GM18517 (cell line): ENCODE measurements around the gene ACBD3.

Source experiments
- ATAC-seq: cut with Tn5 transposase; IDR thresholded peaks from one replicate; pipeline ENCODE4 v1.9.1; 2021; ENCODE audit warnings: mild to moderate bottlenecking, moderate library complexity; ENCODE audit not compliant: unreplicated experiment

The ACBD3 gene

GRCh38 chr1:226116673-226117072, 69.9 kb downstream of the ACBD3 start:
- ATAC-seq, result no peak

- ATAC-seq, result no peak
Observed at GRCh38 chr1:226112626-226113025, 73.9 kb downstream of the ACBD3 start.

DNA sequence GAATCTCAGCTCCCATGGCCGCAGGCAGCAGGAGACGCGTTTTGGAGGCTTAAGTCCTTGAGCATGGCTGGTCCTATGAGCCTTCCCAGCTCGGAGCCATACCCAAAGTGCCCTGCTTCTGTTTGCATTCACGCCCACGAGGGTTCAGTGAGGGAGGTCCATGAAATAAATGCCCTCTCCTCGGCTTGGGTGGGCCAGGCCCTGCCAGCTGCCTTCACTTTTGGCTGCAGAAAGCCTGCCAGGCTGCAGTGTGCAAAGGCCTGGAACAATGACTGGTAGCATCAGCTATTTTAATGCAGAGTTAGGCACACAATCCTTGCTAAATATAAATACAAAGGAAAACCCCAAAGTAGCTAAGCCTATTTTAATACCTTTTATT, 74.7 kb downstream of the ACBD3 start:
- ATAC-seq, result no peak

DNA sequence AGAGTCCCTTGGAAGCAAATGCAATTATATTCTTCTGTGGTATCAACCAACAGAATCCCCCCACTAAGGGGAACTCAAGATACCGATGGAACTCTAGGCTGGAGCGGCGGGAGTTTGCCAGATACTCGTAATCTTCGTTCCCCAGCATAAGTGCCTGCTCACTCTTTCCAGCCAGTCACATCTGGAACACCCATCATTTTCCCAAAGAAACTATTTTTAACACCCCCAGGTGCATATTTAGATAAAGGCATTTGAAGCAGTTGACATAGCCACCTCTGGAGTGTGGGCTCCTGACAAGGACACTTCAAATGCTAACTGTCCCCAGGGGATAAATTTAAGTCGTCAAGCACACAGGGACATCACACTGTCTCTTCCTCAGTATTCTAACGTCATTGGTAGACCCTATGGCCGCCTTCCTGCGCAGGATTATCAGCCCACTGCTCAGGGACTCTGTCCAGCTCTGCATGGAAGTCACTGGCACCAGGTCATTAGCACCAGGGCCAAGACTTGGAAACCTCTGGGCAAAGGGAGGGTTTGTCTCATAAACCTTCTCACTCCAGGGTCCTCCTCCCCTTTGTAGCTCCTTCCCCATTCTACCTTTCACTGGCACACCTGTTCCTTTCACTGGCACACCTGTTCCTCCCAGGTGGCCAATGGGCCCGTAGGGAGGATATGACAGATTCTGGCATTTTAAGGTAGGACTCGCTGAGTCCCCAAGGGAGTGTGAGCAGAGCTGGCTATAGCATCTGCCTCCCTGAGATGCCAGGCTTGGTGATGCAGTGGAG, 75.3 kb downstream of the ACBD3 start:
- no peak for ATAC-seq

GRCh38 chr1:226110249-226111097, 76.1 kb downstream of the ACBD3 start:
- ATAC-seq, result peak; percentile 63

DNA sequence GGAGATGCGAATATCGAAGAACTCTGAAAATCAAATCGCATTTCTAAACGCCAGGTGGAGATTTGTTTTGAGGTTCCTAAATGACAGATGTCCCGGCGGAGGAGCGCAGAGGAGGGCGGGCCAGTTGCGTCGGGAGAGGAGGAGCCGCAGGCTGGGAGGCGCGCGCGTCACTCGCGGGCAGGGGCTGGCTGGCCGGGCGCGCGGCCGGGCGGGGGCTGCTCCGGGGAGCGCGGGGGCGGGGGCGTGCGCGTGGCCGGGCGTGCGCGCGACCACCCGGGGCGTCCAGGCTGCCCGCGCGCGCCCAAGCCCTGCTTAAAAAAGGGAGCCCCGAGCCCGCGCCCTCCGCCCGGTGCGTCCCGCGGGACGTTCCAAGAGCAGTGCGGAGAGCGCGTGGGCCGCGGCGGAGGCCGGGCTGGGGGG, 76.7 kb downstream of the ACBD3 start:
- peak; percentile 52 for ATAC-seq

GRCh38 chr1:226108935-226109828, 77.4 kb downstream of the ACBD3 start:
- no peak for ATAC-seq

DNA sequence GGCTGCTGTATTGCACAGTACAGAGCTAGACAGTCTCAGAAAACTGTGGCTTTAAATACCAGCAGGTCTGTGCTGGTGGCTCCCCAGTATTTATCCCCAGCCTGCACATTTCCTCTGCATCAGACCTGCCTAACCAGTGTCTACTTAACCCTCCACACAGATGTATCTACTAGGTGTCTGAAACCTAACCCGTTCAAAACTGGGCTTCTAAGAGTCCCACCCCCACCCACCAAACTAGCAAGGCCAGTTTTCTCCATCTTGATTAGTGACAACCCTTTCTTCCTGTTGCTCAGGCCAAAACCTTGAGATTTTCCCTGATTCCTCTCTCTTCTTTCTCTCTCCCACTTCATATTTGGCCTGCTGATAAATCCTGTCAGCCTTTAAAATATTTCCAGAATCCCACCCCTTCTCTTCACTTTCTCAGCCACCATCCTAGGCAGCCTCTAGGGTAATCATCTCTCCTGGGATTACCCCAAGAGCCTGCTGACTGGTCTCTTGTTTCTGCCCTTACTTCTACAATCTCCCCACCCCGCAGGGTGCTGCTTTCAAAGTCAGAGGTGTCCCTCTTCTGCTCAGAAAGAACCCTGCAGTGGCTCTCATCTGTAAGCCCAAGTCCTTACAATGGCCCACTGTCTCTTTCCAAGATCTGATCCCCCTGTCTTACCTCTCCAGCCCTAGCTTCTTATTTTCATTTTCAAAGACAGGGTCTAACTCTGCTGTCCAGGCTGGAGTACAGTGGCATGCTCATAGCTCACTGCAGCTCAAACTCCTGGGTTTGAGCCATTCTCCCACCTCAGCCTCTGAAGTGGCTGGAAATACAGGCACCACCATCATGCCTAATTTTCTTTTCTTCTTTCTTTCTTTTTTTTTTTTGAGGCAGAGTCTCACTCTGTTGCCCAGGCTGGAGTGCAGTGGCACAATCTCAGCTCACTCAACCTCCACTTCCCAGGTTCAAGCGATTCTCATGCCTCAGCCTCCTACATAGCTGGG, 78.8 kb downstream of the ACBD3 start:
- ATAC-seq, result no peak

GRCh38 chr1:226104671-226105121, 81.8 kb downstream of the ACBD3 start:
- no peak for ATAC-seq

GRCh38 chr1:226100436-226101391, 85.8 kb downstream of the ACBD3 start:
- ATAC-seq, result no peak

- no peak for ATAC-seq
Observed at GRCh38 chr1:226098870-226099835, 87.4 kb downstream of the ACBD3 start.

DNA sequence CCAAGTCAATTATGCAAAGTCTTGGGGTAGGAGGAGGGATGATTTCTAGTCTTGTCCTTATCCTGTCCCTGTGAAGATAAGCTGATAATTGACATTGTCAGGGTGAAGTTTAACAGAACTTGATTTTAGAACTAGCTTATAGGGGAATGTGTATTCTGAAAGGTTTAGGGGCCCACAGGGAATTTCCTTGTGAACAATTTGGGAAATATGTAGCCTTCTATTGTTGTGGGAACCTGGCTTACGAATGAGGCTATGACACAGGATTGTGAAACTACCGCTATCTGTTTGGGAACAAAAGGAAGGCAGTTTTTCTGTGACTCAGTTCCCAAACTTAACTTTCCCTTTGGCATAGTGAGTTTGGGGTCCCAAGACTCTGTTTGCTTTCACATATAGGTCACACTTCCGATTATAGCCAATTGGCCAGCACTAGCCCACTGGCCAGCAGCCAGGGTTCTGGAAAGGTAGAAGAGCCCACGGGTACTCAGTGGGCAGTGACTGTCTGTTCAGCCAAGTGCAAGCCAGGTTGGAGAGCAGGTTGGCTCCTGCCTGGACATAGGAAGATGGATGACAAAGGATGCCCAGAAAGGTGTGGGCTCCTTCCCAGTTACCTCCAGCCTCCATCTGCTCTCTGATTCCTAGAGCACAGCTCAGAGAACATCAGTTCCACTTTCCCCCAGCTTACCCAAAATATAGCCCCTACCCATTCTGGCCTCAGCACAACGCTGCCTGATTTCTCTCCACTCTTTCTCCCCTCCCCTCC, 88.5 kb downstream of the ACBD3 start:
- no peak for ATAC-seq

DNA sequence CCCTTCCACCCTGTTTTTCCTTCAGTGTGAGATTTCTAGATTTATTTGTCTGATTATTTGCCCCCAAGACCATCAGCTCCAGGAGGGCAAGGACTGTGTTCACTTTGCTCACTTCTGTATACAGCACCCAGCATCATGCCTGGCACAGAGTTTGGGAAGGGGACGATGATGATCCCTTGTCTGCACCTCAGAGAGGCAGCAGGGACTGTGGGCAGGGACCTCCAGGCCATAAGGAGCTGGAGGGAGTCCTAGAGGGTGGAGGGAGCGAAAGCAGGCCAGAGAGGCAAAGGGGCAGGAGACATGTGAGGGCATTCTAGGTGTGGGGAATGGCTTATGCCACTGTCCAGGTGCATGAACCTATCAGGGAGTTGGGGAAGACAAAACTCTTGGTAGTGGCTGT, 91.3 kb downstream of the ACBD3 start:
- no peak for ATAC-seq
